HepG2 (cell line): ENCODE measurements around the gene ZIC2. TPM values are rescaled to one million over a fixed set of nuclear protein-coding genes. Genes with fewer than 3 reads are reported as not detected.

Source experiments
- ATF6 ChIP-seq: sonication (generic); formaldehyde crosslinking; conservative IDR thresholded peaks from 2 replicates; pipeline ENCODE4 v1.4.0; 2020; ENCODE audit warnings: missing genetic modification reagents
- JUN ChIP-seq: sonication (generic); formaldehyde crosslinking; IDR thresholded peaks from 2 replicates; pipeline ENCODE4 v1.4.0; 2020; ENCODE audit warnings: mild to moderate bottlenecking, missing genetic modification reagents
- NCOR1 ChIP-seq: fragments of 200-600 bp; sonication (generic); IDR thresholded peaks from 2 replicates; pipeline ENCODE4 v1.7.0; 2017; ENCODE audit warnings: antibody characterized with exemption, low read length, borderline replicate concordance
- NONO ChIP-seq, 2 experiments: fragments of 450-650 bp in 1 of 2; sonication (generic) in 1 of 2; formaldehyde crosslinking in 1 of 2; IDR thresholded peaks in 1 of 2; conservative IDR thresholded peaks in 1 of 2; 2 replicates each; pipeline versions ENCODE4 v1.6.1 to v1.8.0; 2017 to 2022; ENCODE audit warnings: mild to moderate bottlenecking in 1 of 2, missing genetic modification reagents in 1 of 2, moderate library complexity in 1 of 2
- PAXIP1 ChIP-seq: sonication (generic); formaldehyde crosslinking; conservative IDR thresholded peaks from 2 replicates; pipeline ENCODE4 v1.4.0; 2020; ENCODE audit warnings: mild to moderate bottlenecking, missing genetic modification reagents, moderate library complexity
- PRPF4 ChIP-seq: fragments of 200-400 bp; formaldehyde crosslinking; IDR thresholded peaks from 2 replicates; pipeline ENCODE4 v1.6.1; 2016; ENCODE audit warnings: low read length, low read depth; ENCODE audit not compliant: poor library complexity, severe bottlenecking
- RARG ChIP-seq: sonication (generic); formaldehyde crosslinking; IDR thresholded peaks from 2 replicates; pipeline ENCODE4 v1.4.0; 2020; ENCODE audit warnings: low read depth, mild to moderate bottlenecking, missing genetic modification reagents
- RFX3 ChIP-seq: IDR thresholded peaks from 2 replicates; pipeline ENCODE4 v1.6.1; 2016; ENCODE audit warnings: missing biosample characterization, missing genetic modification reagents
- SPEN ChIP-seq: sonication (generic); formaldehyde crosslinking; IDR thresholded peaks from 2 replicates; pipeline ENCODE4 v1.5.1; 2020; ENCODE audit warnings: low read depth, mild to moderate bottlenecking, missing genetic modification reagents
- TRAFD1 ChIP-seq: sonication (generic); formaldehyde crosslinking; IDR thresholded peaks from 2 replicates; pipeline ENCODE4 v1.5.1; 2020; ENCODE audit warnings: missing genetic modification reagents, mild to moderate bottlenecking, borderline replicate concordance
- YEATS2 ChIP-seq: sonication (generic); formaldehyde crosslinking; IDR thresholded peaks from 2 replicates; pipeline ENCODE4 v1.4.0; 2020; ENCODE audit warnings: missing genetic modification reagents, borderline replicate concordance
- ZBED4 ChIP-seq: sonication (generic); formaldehyde crosslinking; IDR thresholded peaks from 2 replicates; pipeline ENCODE4 v1.4.0; 2020; ENCODE audit warnings: missing genetic modification reagents, borderline replicate concordance
- ZBTB43 ChIP-seq: sonication (generic); formaldehyde crosslinking; conservative IDR thresholded peaks from 2 replicates; pipeline ENCODE4 v1.4.0; 2020; ENCODE audit warnings: missing genetic modification reagents
- ZNF333 ChIP-seq: sonication (generic); formaldehyde crosslinking; IDR thresholded peaks from 2 replicates; pipeline ENCODE4 v1.4.0; 2020; ENCODE audit warnings: mild to moderate bottlenecking, missing genetic modification reagents, borderline replicate concordance
- ZNF678 ChIP-seq: sonication (generic); formaldehyde crosslinking; IDR thresholded peaks from 2 replicates; pipeline ENCODE4 v1.4.0; 2020; ENCODE audit warnings: mild to moderate bottlenecking, missing genetic modification reagents
- polyA plus RNA-seq, 8 experiments: library from polyadenylated mRNA; depleted of rRNA in 3 of 8; stranded (reverse) in 7 of 8; unstranded in 1 of 8; fragments of >200 nt; fragmentation: Illumina TruSeq in 4 of 8; extraction: Trizol in 4 of 8; gene quantifications; 2 replicates each; pipeline versions ENCODE4 v1.2.1 to v1.2.3, GENCODE V29; 2011 to 2016; ENCODE audit warnings: low read depth in 4 of 8, missing spikeins in 1 of 8, mixed read lengths in 1 of 8; ENCODE audit not compliant: insufficient read depth in 1 of 8
- total RNA-seq, 5 experiments: library from RNA; depleted of rRNA; stranded (reverse); fragments of >200 nt; fragmentation: Illumina TruSeq; extraction: Trizol; gene quantifications; 2 replicates each; pipeline ENCODE4 v1.2.3, GENCODE V29; 2016; ENCODE audit warnings: low read depth in 1 of 5

ZIC2 gene
- total and polyA plus RNA-seq, 2 of the 13 experiments (the other 11 are each of a cell fraction or from before 2014, with no cell fraction given) = 0.13 TPM; not detected in 1

GRCh38 chr13:99941086-99941485 lies 40.5 kb upstream of the ZIC2 start (continued):
- TF ChIP-seq ZBTB43 (CRISPR knock-in tag) (0 out of 2 replicates have a peak, but pooled peaks have one; percentile 27), ATF6 (CRISPR knock-in tag) (0 out of 2 replicates have a peak, but pooled peaks have one; percentile 74), NCOR1 (peak; percentile 60), ZNF678 (CRISPR knock-in tag) (no peak), PAXIP1 (CRISPR knock-in tag) (peak; percentile 93), NONO (IDR thresholded peaks at IDR 0.05) (no peak), NONO (CRISPR knock-in tag; conservative IDR thresholded peaks at IDR 0.05) (peak; percentile 70), TRAFD1 (CRISPR knock-in tag) (no peak), SPEN (peak; percentile 39; the same call in 1 of the 2 replicates), ZNF333 (CRISPR knock-in tag) (no peak), ZBED4 (CRISPR knock-in tag) (no peak), JUN (CRISPR knock-in tag) (no peak), RFX3 (CRISPR knock-in tag) (no peak), RARG (CRISPR knock-in tag) (no peak), PRPF4 (no peak), YEATS2 (CRISPR knock-in tag) (peak; percentile 32; the same call in 1 of the 2 replicates)
